Measurements from ENCODE around the gene CCDC154. TPM values are rescaled to one million over a fixed set of nuclear protein-coding genes. Genes with fewer than 3 reads are reported as not detected.

The CCDC154 gene
- total RNA-seq, 1 donor from 2014 or later, result 4.1 TPM

DNA sequence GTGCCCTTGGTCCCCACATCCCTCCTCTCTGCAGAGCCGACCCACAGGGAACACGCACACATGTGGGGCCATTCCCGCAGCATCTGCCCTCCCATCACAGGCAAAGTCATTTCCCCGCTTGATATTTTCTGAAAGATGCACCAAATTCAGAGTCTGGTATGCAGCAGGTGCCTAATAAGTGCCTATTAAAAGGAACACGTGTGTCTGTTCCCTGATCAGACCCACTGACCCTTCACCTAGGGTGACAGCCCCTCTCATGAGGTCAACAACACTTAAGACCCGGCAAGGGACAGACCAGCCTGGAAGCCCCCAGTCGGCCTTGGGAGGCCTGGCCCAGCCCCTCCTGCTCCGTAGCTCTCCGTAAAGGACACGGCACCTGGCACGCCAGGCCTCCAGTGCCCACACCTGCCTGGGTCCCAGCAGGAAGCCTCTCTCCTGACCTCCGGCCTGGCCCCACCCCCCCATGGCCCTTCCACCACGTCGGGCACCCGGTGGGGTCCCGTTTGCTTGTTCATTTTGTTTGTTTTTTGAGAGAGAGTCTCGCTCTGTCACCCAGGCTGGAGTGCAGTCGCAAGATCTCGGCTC, 49.9 kb downstream of the CCDC154 start:
- no peaks in the 10 kb centered on the region for H3K4me1 ChIP-seq
- no peaks in the 10 kb centered on the region for H3K27me3 ChIP-seq
- no peaks in the 10 kb centered on the region for H3K9me3 ChIP-seq
- H3K36me3 ChIP-seq, result peaks cover 65% of the 10 kb centered on the region
- DNase-seq (no peak), ATAC-seq (no peak)
- H3K4me3 ChIP-seq, result no peak overlapping the region
- intact Hi-C loops (cut with DNase I), result no loop called here
- TF ChIP-seq, protein P1, sequence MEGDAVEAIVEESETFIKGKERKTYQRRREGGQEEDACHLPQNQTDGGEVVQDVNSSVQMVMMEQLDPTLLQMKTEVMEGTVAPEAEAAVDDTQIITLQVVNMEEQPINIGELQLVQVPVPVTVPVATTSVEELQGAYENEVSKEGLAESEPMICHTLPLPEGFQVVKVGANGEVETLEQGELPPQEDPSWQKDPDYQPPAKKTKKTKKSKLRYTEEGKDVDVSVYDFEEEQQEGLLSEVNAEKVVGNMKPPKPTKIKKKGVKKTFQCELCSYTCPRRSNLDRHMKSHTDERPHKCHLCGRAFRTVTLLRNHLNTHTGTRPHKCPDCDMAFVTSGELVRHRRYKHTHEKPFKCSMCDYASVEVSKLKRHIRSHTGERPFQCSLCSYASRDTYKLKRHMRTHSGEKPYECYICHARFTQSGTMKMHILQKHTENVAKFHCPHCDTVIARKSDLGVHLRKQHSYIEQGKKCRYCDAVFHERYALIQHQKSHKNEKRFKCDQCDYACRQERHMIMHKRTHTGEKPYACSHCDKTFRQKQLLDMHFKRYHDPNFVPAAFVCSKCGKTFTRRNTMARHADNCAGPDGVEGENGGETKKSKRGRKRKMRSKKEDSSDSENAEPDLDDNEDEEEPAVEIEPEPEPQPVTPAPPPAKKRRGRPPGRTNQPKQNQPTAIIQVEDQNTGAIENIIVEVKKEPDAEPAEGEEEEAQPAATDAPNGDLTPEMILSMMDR (IDR thresholded peaks at IDR 0.05), result no peak
- H3K27ac ChIP-seq, result no peak overlapping the region

GRCh38 chr16:1393613-1394176, 50.7 kb downstream of the CCDC154 start:
- H3K4me1 ChIP-seq, result no peaks in the 10 kb centered on the region
- no peak overlapping the region for H3K4me3 ChIP-seq
- ATAC-seq (no peak), DNase-seq (no peak)
- peaks cover 65% of the 10 kb centered on the region for H3K36me3 ChIP-seq
- TF ChIP-seq, protein P1 (IDR thresholded peaks at IDR 0.05), result no peak
- H3K9me3 ChIP-seq, result no peaks in the 10 kb centered on the region
- no peaks in the 10 kb centered on the region for H3K27me3 ChIP-seq
- no peak overlapping the region for H3K27ac ChIP-seq
- intact Hi-C loops (cut with DNase I), result no loop called here

GRCh38 chr16:1392826-1393225, 51.5 kb downstream of the CCDC154 start:
- TF ChIP-seq, protein P1 (IDR thresholded peaks at IDR 0.05), result no peak
- peaks cover 62% of the 10 kb centered on the region for H3K36me3 ChIP-seq
- no peaks in the 10 kb centered on the region for H3K27me3 ChIP-seq
- DNase-seq (no peak), ATAC-seq (no peak)
- H3K4me1 ChIP-seq, result no peaks in the 10 kb centered on the region
- H3K9me3 ChIP-seq, result no peaks in the 10 kb centered on the region
- H3K27ac ChIP-seq, result no peak overlapping the region
- intact Hi-C loops (cut with DNase I), result no loop called here
- H3K4me3 ChIP-seq, result no peak overlapping the region

GRCh38 chr16:1390239-1390779, 54.0 kb downstream of the CCDC154 start:
- H3K4me1 ChIP-seq, result no peaks in the 10 kb centered on the region
- peaks cover 55% of the 10 kb centered on the region for H3K36me3 ChIP-seq
- TF ChIP-seq, protein P1 (IDR thresholded peaks at IDR 0.05), result no peak
- H3K27me3 ChIP-seq, result no peaks in the 10 kb centered on the region
- ATAC-seq (no peak), DNase-seq (no peak)
- intact Hi-C loops (cut with DNase I), result no loop called here
- H3K27ac ChIP-seq, result no peak overlapping the region
- no peaks in the 10 kb centered on the region for H3K9me3 ChIP-seq
- no peak overlapping the region for H3K4me3 ChIP-seq

GRCh38 chr16:1389762-1390161, 54.6 kb downstream of the CCDC154 start:
- Histone ChIP-seq H3K36me3 (peaks cover 56% of the 10 kb centered on the region), H3K4me1 (no peaks in the 10 kb centered on the region), H3K4me3 (no peak overlapping the region), H3K9me3 (no peaks in the 10 kb centered on the region), H3K27ac (no peak overlapping the region), H3K27me3 (no peaks in the 10 kb centered on the region)
- intact Hi-C loops (cut with DNase I), result no loop called here
- TF ChIP-seq, protein P1 (IDR thresholded peaks at IDR 0.05), result no peak
- no peak for DNase-seq
- ATAC-seq, result no peak
